GM12891 (cell line): ENCODE data around the gene YKT6.

ENCODE experiments used
- DNase-seq: peaks from one replicate; pipeline ENCODE4 v3.0.0; 2011; ENCODE audit warnings: low spot score; ENCODE audit not compliant: insufficient read length
- FAIRE-seq: peaks from 2 replicates; lab custom pipeline; 2011; peaks lifted over from hg19 to GRCh38; lab: Jason Lieb, UNC
- PAX5 ChIP-seq: IDR thresholded peaks from 2 replicates; pipeline ENCODE4 v1.6.1; 2011; ENCODE audit warnings: low read length, moderate library complexity, mild to moderate bottlenecking; ENCODE audit not compliant: insufficient read depth, severe bottlenecking
- POLR2A ChIP-seq: IDR thresholded peaks from 2 replicates; pipeline ENCODE4 v1.6.1; 2011; ENCODE audit warnings: low read depth, low read length, control low read depth
- POLR2AphosphoS5 ChIP-seq: IDR thresholded peaks from 2 replicates; pipeline ENCODE4 v1.6.1; 2011; ENCODE audit warnings: low read depth, low read length, control low read depth
- POU2F2 ChIP-seq: IDR thresholded peaks from 2 replicates; pipeline ENCODE4 v1.6.1; 2011; ENCODE audit warnings: low read depth, mild to moderate bottlenecking, control low read depth, low read length, moderate library complexity
- SPI1 ChIP-seq: IDR thresholded peaks from 2 replicates; pipeline ENCODE4 v1.6.1; 2011; ENCODE audit warnings: low read depth, low read length, control low read depth
- TAF1 ChIP-seq: IDR thresholded peaks from 2 replicates; pipeline ENCODE4 v1.6.1; 2011; ENCODE audit warnings: low read depth, low read length, control low read depth

The YKT6 gene

DNA sequence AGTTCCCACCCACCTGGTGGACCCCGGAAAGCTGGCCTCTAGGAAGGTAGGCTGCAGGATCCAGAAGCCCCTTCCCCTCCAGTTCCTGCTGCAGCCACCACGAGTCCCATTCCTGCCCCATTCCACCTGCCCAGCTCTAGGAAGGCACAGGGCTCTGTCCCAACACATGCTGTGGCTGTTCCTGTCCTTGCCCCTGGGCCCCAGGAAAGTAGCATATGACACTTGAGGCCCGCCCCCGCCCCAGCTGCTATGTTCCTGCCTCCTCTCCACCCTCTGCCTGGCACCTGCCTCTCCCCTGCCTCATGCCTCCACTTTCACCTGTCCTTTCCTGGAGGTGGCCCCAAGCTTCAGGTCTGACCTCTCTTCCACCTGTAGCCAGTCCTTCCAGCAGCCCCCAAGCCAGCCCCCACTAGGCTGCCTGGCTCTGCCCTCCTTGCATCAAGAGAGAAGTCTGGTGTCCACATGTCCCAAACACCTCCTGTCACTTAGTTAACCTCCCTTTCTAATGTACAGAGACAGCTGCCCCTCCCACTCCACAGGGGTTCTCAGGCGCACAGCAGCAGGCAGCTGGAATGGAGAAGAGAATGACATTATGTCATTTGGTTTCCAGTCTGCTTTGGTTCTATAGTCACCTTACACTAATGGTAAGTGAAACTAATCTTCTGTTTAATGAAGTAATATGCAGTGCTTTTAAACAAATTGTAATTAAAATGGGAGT is 22.7 kb downstream of the YKT6 start:
- DNase-seq = no peak
- no peak for FAIRE-seq
- TF ChIP-seq POLR2A (no peak; the same call in 1 of the 2 replicates), SPI1 (no peak), TAF1 (no peak), POLR2AphosphoS5 (no peak), PAX5 (no peak), POU2F2 (no peak)

DNA sequence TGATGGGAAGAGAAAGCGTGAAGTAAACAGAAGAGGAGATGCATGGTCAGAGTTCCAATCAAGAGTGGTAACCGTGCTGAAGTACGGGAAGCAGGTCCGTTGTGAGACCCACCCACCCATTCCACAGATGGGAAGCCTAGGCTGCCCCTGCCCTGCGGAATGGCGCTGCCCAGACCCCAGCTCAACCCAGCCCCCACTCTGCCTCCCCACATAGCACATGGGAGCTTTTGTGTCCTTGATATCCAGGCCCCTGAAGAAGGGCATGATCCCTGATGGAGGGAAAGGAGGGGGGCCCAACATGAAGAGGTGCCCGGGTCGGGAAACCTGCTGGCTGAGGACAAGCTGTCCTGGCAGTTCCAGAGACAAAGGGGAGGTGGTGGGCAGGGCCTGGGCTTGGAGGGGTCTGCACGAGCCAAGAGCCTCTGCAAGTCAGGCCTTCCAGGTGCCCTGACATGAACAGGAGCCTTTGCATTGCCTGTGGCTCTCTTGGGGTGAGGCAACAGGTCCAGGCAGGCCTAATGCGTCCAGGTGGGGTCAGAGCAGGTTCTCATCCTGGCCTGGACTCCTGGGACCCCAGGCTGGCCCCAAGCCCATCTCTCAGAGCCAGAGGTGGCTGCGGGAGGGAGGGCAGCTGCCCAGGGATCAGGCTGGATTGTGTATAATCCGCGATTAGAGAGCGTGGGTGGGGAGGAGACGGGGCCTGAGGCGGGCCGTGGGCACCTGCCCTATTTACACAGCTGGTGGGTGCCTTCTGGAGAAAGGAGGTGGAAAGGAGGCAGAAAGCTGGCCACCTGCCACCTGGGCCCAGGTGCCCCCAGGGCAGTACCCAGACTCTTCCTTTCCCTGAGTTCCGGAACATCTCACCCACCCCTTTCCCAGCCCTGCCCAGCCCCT is 23.5 kb downstream of the YKT6 start:
- FAIRE-seq = no peak
- no peak for TF ChIP-seq SPI1
- no peak for TF ChIP-seq TAF1
- no peak for TF ChIP-seq PAX5
- no peak for TF ChIP-seq POLR2A
- no peak for TF ChIP-seq POU2F2
- no peak for TF ChIP-seq POLR2AphosphoS5
- no peak for DNase-seq

DNA sequence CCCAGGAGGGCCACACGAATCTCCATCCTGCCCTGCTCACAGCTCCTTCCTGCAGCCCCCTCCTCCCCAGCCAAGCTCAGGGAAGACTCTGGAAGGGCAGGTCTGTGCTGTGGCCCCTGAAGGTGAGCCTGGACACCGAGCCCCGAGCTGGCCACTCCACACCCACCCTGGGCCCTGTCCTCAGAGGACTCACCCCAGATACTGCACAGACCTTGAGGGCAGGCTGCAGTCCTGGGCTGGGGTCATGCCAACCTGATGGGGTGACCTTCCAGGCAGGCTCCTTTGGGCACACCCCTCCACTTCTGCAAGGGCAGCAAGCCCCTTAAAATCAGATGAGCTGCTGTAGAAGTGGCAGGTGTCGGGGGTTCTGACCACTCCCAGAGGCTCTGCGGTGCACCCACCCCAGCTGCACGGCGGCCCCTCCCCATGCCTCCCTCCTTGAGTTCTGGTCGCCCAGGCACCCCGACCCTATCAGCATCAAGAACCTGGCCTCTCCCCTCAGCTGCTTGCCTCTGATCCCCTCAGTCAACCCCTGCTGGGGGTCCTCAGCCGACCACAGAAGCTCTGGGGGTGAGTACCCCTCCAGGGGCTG is 24.3 kb downstream of the YKT6 start:
- TF ChIP-seq TAF1 = no peak
- no peak for TF ChIP-seq POU2F2
- TF ChIP-seq POLR2A = no peak
- TF ChIP-seq SPI1 = no peak
- TF ChIP-seq PAX5 = no peak
- no peak for TF ChIP-seq POLR2AphosphoS5
- FAIRE-seq = no peak
- no peak for DNase-seq

DNA sequence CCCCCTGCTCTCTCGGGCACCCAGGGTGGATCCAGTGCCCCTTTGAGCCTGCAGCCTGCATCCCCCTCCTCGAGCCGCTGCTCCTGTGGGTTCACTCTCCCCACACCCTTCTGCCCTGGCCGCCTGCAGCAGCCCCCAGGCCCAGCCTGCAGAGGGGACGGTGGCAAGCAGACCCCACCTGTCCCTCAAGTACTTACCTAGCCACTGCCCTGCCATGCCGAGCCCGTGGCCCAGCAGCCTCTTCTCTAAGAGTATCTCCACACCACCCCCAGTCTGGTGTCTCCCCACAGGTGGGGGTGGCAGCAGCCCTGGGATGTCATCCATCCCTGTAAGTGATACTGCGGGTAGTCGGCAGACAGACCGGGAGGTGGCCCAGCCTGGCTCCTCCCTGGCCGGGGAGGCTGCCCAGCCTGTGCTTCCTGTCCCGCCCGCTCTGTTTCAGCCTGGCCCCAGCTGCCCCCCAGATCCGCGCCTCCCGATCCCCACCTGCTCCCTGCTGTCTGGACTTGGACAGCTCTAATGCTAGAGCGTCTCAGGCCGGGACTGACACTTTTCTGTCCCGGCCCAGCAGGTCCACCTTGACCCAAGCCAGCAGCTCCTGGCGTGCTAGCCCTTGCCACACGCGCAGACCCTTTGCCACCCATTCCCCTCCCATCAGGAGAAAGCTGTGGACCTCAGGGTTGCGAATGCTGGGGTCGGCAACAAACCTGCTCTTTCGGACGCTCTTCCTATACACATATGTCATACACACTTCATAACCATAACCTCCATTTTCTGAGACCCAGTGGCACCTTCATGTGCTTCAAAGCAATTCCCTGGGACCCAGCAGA is 25.0 kb downstream of the YKT6 start:
- FAIRE-seq = no peak
- DNase-seq = no peak

GRCh38 chr7:44226396-44226753 is 25.6 kb downstream of the YKT6 start:
- FAIRE-seq = no peak
- TF ChIP-seq TAF1 (no peak), PAX5 (no peak), POLR2AphosphoS5 (no peak), POLR2A (no peak)
- no peak for DNase-seq

More for the DNA sequence above, 25.0 kb downstream of the YKT6 start:
- TF ChIP-seq SPI1 = no peak
- no peak for TF ChIP-seq POU2F2
- TF ChIP-seq PAX5 = no peak
- no peak for TF ChIP-seq TAF1
- no peak for TF ChIP-seq POLR2A
- TF ChIP-seq POLR2AphosphoS5 = no peak

GRCh38 chr7:44227911-44228310 is 27.1 kb downstream of the YKT6 start:
- no peak for TF ChIP-seq SPI1
- no peak for TF ChIP-seq POLR2A
- no peak for TF ChIP-seq POU2F2
- no peak for TF ChIP-seq POLR2AphosphoS5
- TF ChIP-seq TAF1 = no peak
- TF ChIP-seq PAX5 = no peak
- DNase-seq (no peak), FAIRE-seq (no peak)

DNA sequence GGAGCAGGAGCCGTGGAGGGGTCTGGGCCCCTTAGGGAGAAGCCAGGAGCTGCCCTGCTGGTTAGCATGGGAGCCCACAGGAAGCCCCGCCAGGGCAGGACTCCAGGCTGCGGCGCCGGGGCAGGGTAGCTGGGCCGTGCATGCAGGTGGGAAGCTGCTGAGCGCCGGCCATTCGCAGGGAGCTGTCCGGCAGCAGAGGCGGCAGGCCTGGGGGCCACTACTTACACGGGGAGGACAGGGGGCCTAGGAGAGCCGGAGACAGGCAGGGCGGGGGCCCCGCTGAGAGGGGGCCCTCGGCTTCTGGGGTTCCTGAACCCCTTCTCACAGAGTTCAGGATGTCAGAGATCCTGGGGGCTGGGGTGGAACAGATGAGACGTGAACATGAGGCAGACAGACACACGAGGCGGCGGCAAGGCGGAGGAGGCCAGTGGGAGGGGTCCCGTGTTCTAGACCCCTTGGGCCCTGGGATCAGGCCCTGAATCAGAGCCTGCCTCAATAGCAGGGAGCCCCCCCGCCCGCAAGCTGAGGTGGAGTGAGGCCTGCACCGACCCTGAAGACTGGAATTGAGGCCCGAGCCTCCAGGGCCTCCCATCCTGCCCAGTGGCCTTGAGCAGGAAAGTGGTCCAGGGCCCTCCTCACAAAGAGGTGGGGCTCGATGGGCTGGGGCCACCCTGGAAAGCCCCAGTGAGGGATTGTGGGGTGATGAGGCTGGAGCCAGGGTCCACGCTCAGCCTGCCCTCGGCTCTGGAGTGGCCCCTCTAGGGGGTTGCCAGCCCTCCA is 28.0 kb downstream of the YKT6 start:
- TF ChIP-seq POLR2A (no peak), POU2F2 (no peak), TAF1 (no peak), PAX5 (no peak), SPI1 (no peak), POLR2AphosphoS5 (no peak)
- FAIRE-seq (no peak), DNase-seq (no peak)

DNA sequence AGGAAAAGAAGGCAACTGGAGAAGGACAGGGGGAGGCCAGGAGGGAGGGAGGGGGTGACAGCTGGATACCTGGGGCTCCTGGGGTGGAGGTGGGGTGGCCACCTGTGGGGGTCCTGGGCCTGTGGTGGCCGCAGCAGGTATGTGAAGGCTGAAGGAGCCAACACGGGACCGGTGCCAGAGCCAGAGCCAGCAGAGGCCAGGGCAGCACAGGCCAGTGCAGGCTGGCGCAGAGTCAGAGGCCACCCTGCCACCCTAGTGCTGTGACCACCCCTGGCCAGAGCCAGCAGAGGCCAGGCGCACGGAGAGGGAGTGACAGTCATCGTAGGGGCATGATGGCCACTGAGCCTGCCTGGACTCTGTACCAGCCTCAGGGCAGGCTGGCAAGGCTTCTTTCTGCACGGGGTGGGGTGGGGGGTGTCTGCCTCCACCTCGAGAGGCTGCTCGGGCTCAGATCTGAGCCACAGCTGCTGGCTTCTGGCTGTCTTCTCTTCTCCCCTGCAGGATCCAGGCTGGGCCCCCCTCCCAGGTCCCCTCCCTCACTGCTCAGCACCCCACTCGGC is 28.8 kb downstream of the YKT6 start:
- FAIRE-seq (no peak), DNase-seq (no peak)
- no peak for TF ChIP-seq TAF1
- TF ChIP-seq SPI1 = no peak
- no peak for TF ChIP-seq POU2F2
- TF ChIP-seq PAX5 = no peak
